Testis (tissue), 2 donors: Measurements from ENCODE around the gene TRIM14.

Experiments
- POLR2A ChIP-seq: fragments of 450-650 bp; IDR thresholded peaks from one replicate; pipeline ENCODE4 v1.6.1; 2017; ENCODE audit warnings: antibody characterized with exemption, mild to moderate bottlenecking, moderate library complexity
- TF ChIP-seq, protein P1 (sequence below), 3 experiments: fragments of 450-650 bp in 2 of 3; fragments of 200-600 bp in 1 of 3; sonication (generic) in 1 of 3; IDR thresholded peaks; one replicate each; pipeline ENCODE4 v1.5.1; 2016 to 2019; ENCODE audit warnings: antibody characterized with exemption in 3 of 3, mild to moderate bottlenecking in 2 of 3, moderate library complexity in 1 of 3

DNA sequence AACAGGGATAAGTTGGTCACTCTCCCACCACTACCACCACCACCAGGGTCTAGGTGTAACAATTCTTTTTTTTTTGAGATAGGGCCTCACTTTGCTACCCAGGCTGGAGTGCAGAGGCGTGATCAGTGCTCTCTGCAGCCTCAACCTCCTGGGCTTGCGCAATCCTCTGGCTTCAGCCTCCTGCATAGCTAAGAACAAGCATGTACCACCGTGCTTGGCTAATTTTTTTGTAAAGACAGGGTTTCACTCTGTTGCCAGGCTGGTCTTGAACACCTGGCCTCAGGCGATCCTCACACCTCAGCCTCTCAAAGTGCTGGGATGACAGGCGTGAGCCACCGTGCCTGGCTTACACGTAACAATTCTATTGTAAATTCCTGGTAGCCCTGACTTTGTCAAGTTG lies 45.9 kb upstream of the TRIM14 start:
- no peak for TF ChIP-seq POLR2A
- TF ChIP-seq, protein P1, sequence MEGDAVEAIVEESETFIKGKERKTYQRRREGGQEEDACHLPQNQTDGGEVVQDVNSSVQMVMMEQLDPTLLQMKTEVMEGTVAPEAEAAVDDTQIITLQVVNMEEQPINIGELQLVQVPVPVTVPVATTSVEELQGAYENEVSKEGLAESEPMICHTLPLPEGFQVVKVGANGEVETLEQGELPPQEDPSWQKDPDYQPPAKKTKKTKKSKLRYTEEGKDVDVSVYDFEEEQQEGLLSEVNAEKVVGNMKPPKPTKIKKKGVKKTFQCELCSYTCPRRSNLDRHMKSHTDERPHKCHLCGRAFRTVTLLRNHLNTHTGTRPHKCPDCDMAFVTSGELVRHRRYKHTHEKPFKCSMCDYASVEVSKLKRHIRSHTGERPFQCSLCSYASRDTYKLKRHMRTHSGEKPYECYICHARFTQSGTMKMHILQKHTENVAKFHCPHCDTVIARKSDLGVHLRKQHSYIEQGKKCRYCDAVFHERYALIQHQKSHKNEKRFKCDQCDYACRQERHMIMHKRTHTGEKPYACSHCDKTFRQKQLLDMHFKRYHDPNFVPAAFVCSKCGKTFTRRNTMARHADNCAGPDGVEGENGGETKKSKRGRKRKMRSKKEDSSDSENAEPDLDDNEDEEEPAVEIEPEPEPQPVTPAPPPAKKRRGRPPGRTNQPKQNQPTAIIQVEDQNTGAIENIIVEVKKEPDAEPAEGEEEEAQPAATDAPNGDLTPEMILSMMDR (IDR thresholded peaks at IDR 0.05), result no peak
